Measurements from ENCODE around the gene SPRR2G. TPM values are rescaled to one million over a fixed set of nuclear protein-coding genes. Genes with fewer than 3 reads are reported as not detected.
"Not testable (repeated sequence)": the region's sequence is repeated elsewhere in the genome, so short reads cannot be mapped to it uniquely, and the experiment has no call there.

SPRR2G gene
- total RNA-seq, 1 experiment from 2014 or later, result not detected

- CTCF ChIA-PET, result interaction anchor here (0.6 kb wide), 1 partner anchor 67 kb away, joined by 3 read pairs; no protein-coding TSS in a partner anchor
- TF ChIP-seq REST (IDR thresholded peaks at IDR 0.05; ENCODE audit: insufficient read depth in 1 of 2, low read depth in 2 of 2, low read length in 1 of 2) (no peak), CTCF (IDR thresholded peaks at IDR 0.05) (no peak), POLR2AphosphoS5 (IDR thresholded peaks at IDR 0.05; ENCODE audit: low read depth, low read length) (no peak), TCF7L2 (IDR thresholded peaks at IDR 0.05; ENCODE audit: low read depth, low read length) (no peak), SIN3A (IDR thresholded peaks at IDR 0.05; ENCODE audit: borderline replicate concordance, insufficient read depth, low read depth, low read length) (no peak)
- Histone ChIP-seq H3K9me3 (ENCODE audit: control insufficient read depth, insufficient read depth, low read depth, low read length) (no peaks in the 10 kb centered on the region), H3K4me3 (ENCODE audit: low read depth in 2 of 2, low read length in 2 of 2) (no peak overlapping the region), H3K27me3 (ENCODE audit: control insufficient read depth, insufficient read depth, low read length) (no peaks in the 10 kb centered on the region), H3K4me1 (ENCODE audit: control insufficient read depth, insufficient read depth, low read length) (no peaks in the 10 kb centered on the region), H3K36me3 (ENCODE audit: control insufficient read depth, insufficient read depth, low read length) (no peaks in the 10 kb centered on the region), H3K27ac (ENCODE audit: low read length) (no peak overlapping the region)
- POLR2A ChIA-PET, result no interaction called here
- intact Hi-C loops (cut with micrococcal nuclease; ENCODE audit: unreplicated experiment), result no loop called here
- no TSS peak for BruUV-seq (replicated peaks)
- in situ Hi-C loops (cut with HindIII; ENCODE audit: low pct_unique_long_range_greater_than_20kb, low sequenced_read_pairs), result no loop called here
- ATAC-seq (no peak), DNase-seq (ENCODE audit: low read depth, low spot score) (no peak)
Measured at GRCh38 chr1:153125536-153125935, 25.2 kb downstream of the SPRR2G start.

GRCh38 chr1:153123793-153124192 lies 26.9 kb downstream of the SPRR2G start:
- BruUV-seq (replicated peaks); POLR2A ChIA-PET; H3K36me3 ChIP-seq (ENCODE audit: control insufficient read depth, insufficient read depth, low read length); H3K4me3 ChIP-seq (ENCODE audit: low read depth in 2 of 2, low read length in 2 of 2); DNase-seq (ENCODE audit: low read depth, low spot score); H3K27me3 ChIP-seq (ENCODE audit: control insufficient read depth, insufficient read depth, low read length); H3K9me3 ChIP-seq (ENCODE audit: control insufficient read depth, insufficient read depth, low read depth, low read length); H3K27ac ChIP-seq (ENCODE audit: low read length); CTCF ChIA-PET; in situ Hi-C loops (cut with HindIII; ENCODE audit: low pct_unique_long_range_greater_than_20kb, low sequenced_read_pairs); intact Hi-C loops (cut with micrococcal nuclease; ENCODE audit: unreplicated experiment); ATAC-seq; H3K4me1 ChIP-seq (ENCODE audit: control insufficient read depth, insufficient read depth, low read length): not testable (repeated sequence)

- Histone ChIP-seq H3K27ac (ENCODE audit: low read length) (no peak overlapping the region), H3K36me3 (ENCODE audit: control insufficient read depth, insufficient read depth, low read length) (no peaks in the 10 kb centered on the region), H3K27me3 (ENCODE audit: control insufficient read depth, insufficient read depth, low read length) (no peaks in the 10 kb centered on the region), H3K9me3 (ENCODE audit: control insufficient read depth, insufficient read depth, low read depth, low read length) (no peaks in the 10 kb centered on the region), H3K4me1 (ENCODE audit: control insufficient read depth, insufficient read depth, low read length) (no peaks in the 10 kb centered on the region), H3K4me3 (ENCODE audit: low read depth in 2 of 2, low read length in 2 of 2) (no peak overlapping the region)
- intact Hi-C loops (cut with micrococcal nuclease; ENCODE audit: unreplicated experiment), result no loop called here
- ATAC-seq (peak; percentile 72), DNase-seq (ENCODE audit: low read depth, low spot score) (no peak)
- no peak for TF ChIP-seq REST (IDR thresholded peaks at IDR 0.05; ENCODE audit: insufficient read depth in 1 of 2, low read depth in 2 of 2, low read length in 1 of 2)
- no peak for TF ChIP-seq SIN3A (IDR thresholded peaks at IDR 0.05; ENCODE audit: borderline replicate concordance, insufficient read depth, low read depth, low read length)
- no peak for TF ChIP-seq CTCF (IDR thresholded peaks at IDR 0.05)
- no TSS peak for BruUV-seq (replicated peaks)
- ChIA-PET POLR2A (interaction anchor here (0.7 kb wide), 1 partner anchor 97 kb away, joined by 3 read pairs; no protein-coding TSS in a partner anchor), CTCF (no interaction called here)
- in situ Hi-C loops (cut with HindIII; ENCODE audit: low pct_unique_long_range_greater_than_20kb, low sequenced_read_pairs), result no loop called here
Measured at GRCh38 chr1:153122831-153123421, 27.8 kb downstream of the SPRR2G start.
